ENCODE measurements around the gene COQ9.

DNA sequence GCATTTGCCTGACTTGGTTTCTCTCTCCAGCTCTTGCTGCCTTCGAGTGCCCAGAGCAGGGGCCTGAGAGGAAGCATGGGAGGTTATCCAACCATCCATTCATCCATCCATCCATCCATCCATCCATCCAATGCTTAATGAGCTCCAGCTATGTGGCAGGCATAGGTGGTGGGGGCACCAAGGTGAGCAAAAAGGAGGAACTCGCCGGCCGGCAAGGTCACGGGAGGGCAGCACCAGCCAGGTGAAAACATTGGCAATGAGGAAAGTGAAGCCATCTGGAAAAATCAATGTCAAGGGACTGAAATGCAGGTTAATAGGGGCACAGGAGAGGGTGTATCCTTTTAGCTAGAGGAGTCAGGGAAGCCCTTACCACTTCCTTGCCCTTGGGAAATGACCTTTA, 57.2 kb downstream of the COQ9 start:
- TF ChIP-seq, protein P1, sequence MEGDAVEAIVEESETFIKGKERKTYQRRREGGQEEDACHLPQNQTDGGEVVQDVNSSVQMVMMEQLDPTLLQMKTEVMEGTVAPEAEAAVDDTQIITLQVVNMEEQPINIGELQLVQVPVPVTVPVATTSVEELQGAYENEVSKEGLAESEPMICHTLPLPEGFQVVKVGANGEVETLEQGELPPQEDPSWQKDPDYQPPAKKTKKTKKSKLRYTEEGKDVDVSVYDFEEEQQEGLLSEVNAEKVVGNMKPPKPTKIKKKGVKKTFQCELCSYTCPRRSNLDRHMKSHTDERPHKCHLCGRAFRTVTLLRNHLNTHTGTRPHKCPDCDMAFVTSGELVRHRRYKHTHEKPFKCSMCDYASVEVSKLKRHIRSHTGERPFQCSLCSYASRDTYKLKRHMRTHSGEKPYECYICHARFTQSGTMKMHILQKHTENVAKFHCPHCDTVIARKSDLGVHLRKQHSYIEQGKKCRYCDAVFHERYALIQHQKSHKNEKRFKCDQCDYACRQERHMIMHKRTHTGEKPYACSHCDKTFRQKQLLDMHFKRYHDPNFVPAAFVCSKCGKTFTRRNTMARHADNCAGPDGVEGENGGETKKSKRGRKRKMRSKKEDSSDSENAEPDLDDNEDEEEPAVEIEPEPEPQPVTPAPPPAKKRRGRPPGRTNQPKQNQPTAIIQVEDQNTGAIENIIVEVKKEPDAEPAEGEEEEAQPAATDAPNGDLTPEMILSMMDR (IDR thresholded peaks at IDR 0.05) = no peak
- TF ChIP-seq POLR2A (IDR thresholded peaks at IDR 0.05) (no peak), POLR2AphosphoS5 (IDR thresholded peaks at IDR 0.05) (no peak), EP300 (IDR thresholded peaks at IDR 0.05) (no peak)
